ENCODE results near the gene ZNF74.
"Not testable (repeated sequence)": the region's sequence is repeated elsewhere in the genome, so short reads cannot be mapped to it uniquely, and the experiment has no call there.

Gene ZNF74

GRCh38 chr22:20393705-20394476 is at the start of gene ZNF74:
Gene ZNF74 (plus strand): TSS chr22:20394151. CDS start chr22:20394629, 478 bp downstream.
- DNase-seq (ENCODE audit: low spot score), result peak; percentile 88
- no peak for TF ChIP-seq CTCF (IDR thresholded peaks at IDR 0.05; ENCODE audit: extremely low read depth, insufficient read depth, missing control alignments)
- in situ Hi-C loops (cut with MboI; ENCODE audit: low pct_unique_long_range_greater_than_20kb, low sequenced_read_pairs, unreplicated experiment), result no loop called here

GRCh38 chr22:20346553-20346952 is 47.4 kb upstream of the ZNF74 start:
- DNase-seq (ENCODE audit: low spot score); in situ Hi-C loops (cut with MboI; ENCODE audit: low pct_unique_long_range_greater_than_20kb, low sequenced_read_pairs, unreplicated experiment): not testable (repeated sequence)

GRCh38 chr22:20352536-20352935 is 41.4 kb upstream of the ZNF74 start:
- in situ Hi-C loops (cut with MboI; ENCODE audit: low pct_unique_long_range_greater_than_20kb, low sequenced_read_pairs, unreplicated experiment), result not testable (repeated sequence)

GRCh38 chr22:20354238-20354975 is 39.5 kb upstream of the ZNF74 start:
- in situ Hi-C loops (cut with MboI; ENCODE audit: low pct_unique_long_range_greater_than_20kb, low sequenced_read_pairs, unreplicated experiment), result no loop called here
- no peak for DNase-seq (ENCODE audit: low spot score)
- TF ChIP-seq CTCF (IDR thresholded peaks at IDR 0.05; ENCODE audit: extremely low read depth, insufficient read depth, missing control alignments), result no peak

More at GRCh38 chr22:20352536-20352935, 41.4 kb upstream of the ZNF74 start:
- DNase-seq (ENCODE audit: low spot score), result not testable (repeated sequence)

- in situ Hi-C loops (cut with MboI; ENCODE audit: low pct_unique_long_range_greater_than_20kb, low sequenced_read_pairs, unreplicated experiment); DNase-seq (ENCODE audit: low spot score): not testable (repeated sequence)
These were observed 37.9 kb upstream of the ZNF74 start for GRCh38 chr22:20355939-20356636.

GRCh38 chr22:20356906-20357305 is 37.0 kb upstream of the ZNF74 start:
- DNase-seq (ENCODE audit: low spot score); in situ Hi-C loops (cut with MboI; ENCODE audit: low pct_unique_long_range_greater_than_20kb, low sequenced_read_pairs, unreplicated experiment): not testable (repeated sequence)

GRCh38 chr22:20357967-20358366 is 36.0 kb upstream of the ZNF74 start:
- in situ Hi-C loops (cut with MboI; ENCODE audit: low pct_unique_long_range_greater_than_20kb, low sequenced_read_pairs, unreplicated experiment); DNase-seq (ENCODE audit: low spot score): not testable (repeated sequence)

GRCh38 chr22:20358503-20359239 is 35.3 kb upstream of the ZNF74 start:
- DNase-seq (ENCODE audit: low spot score); in situ Hi-C loops (cut with MboI; ENCODE audit: low pct_unique_long_range_greater_than_20kb, low sequenced_read_pairs, unreplicated experiment): not testable (repeated sequence)

GRCh38 chr22:20360261-20360660 is 33.7 kb upstream of the ZNF74 start:
- in situ Hi-C loops (cut with MboI; ENCODE audit: low pct_unique_long_range_greater_than_20kb, low sequenced_read_pairs, unreplicated experiment); DNase-seq (ENCODE audit: low spot score): not testable (repeated sequence)

- in situ Hi-C loops (cut with MboI; ENCODE audit: low pct_unique_long_range_greater_than_20kb, low sequenced_read_pairs, unreplicated experiment), result not testable (repeated sequence)
These were observed 32.8 kb upstream of the ZNF74 start for GRCh38 chr22:20360866-20361751.

GRCh38 chr22:20361752-20362229 is 32.2 kb upstream of the ZNF74 start:
- DNase-seq (ENCODE audit: low spot score); in situ Hi-C loops (cut with MboI; ENCODE audit: low pct_unique_long_range_greater_than_20kb, low sequenced_read_pairs, unreplicated experiment): not testable (repeated sequence)

More at GRCh38 chr22:20360866-20361751, 32.8 kb upstream of the ZNF74 start:
- DNase-seq (ENCODE audit: low spot score), result not testable (repeated sequence)

GRCh38 chr22:20362403-20362802 is 31.5 kb upstream of the ZNF74 start:
- DNase-seq (ENCODE audit: low spot score); in situ Hi-C loops (cut with MboI; ENCODE audit: low pct_unique_long_range_greater_than_20kb, low sequenced_read_pairs, unreplicated experiment): not testable (repeated sequence)
